Body of pancreas (tissue), 4 donors: ENCODE data around the gene CD300H. TPM values are rescaled to one million over a fixed set of nuclear protein-coding genes. Genes with fewer than 3 reads are reported as not detected.

Source experiments
- ATAC-seq: fragments of 150-250 bp; one replicate; pipeline ENCODE4 v1.9.1; 2016
- DNase-seq, 4 donors: peaks; one replicate each; pipeline ENCODE4 v3.0.0-alpha.2; 2019
- H3K27ac ChIP-seq, 4 donors: fragments of 200-600 bp; sonication (generic); 1 replicate in 3 of 4; 2 replicates in 1 of 4; pipeline versions ENCODE4 v1.5.1 to v1.6.1; 2016 to 2019; ENCODE audit warnings: mild to moderate bottlenecking in 1 of 4, mixed read lengths in 1 of 4, moderate library complexity in 1 of 4
- H3K27me3 ChIP-seq, 2 donors: fragments of 200-600 bp; sonication (generic); one replicate each; pipeline ENCODE4 v1.6.0; 2016; ENCODE audit warnings: mild to moderate bottlenecking in 1 of 2
- H3K36me3 ChIP-seq, 2 donors: fragments of 200-600 bp; sonication (generic); replicated peaks in 1 of 2; 2 replicates each; pipeline ENCODE4 v1.5.1; 2016; ENCODE audit warnings: low read depth in 2 of 2; ENCODE audit not compliant: insufficient read depth in 1 of 2
- H3K4me1 ChIP-seq: fragments of 200-600 bp; sonication (generic); one replicate; pipeline ENCODE4 v1.6.0; 2016
- H3K4me3 ChIP-seq, 2 donors: fragments of 200-600 bp; sonication (generic); 1 replicate in 1 of 2; 2 replicates in 1 of 2; pipeline ENCODE4 v1.5.1; 2016 to 2019
- H3K9me3 ChIP-seq, 3 donors: fragments of 200-600 bp; sonication (generic); 1 replicate in 2 of 3; 2 replicates in 1 of 3; pipeline ENCODE4 v1.5.1; 2016
- POLR2A ChIP-seq, 3 donors: fragments of 450-650 bp; IDR thresholded peaks; one replicate each; pipeline ENCODE4 v1.6.1; 2016; ENCODE audit warnings: antibody characterized with exemption in 3 of 3, mild to moderate bottlenecking in 2 of 3
- WGBS, 2 donors: methylation state at CpG; one replicate each; pipeline ENCODE4 v1.1.5; 2017; 5-methylcytosine and 5-hydroxymethylcytosine counted together
- intact Hi-C: fragments of 100-400 bp; cut with DNase I; formaldehyde crosslinking; loops from one replicate; pipeline ENCODE4 v1.15.1; 2023
- total RNA-seq, 2 donors: library from RNA; depleted of rRNA; stranded (reverse); fragments of >200 nt; gene quantifications; one replicate each; pipeline ENCODE4 v1.1.0, GENCODE V29; 2016
- TF ChIP-seq, protein P1 (sequence below), 7 experiments: fragments of 450-650 bp in 4 of 7; fragments of 200-600 bp in 3 of 7; sonication (generic) in 3 of 7; IDR thresholded peaks; one replicate each; pipeline ENCODE4 v1.5.1; 2016 to 2019; ENCODE audit warnings: antibody characterized with exemption in 7 of 7

CD300H gene
- total RNA-seq, 2 donors from 2014 or later: not detected

DNA sequence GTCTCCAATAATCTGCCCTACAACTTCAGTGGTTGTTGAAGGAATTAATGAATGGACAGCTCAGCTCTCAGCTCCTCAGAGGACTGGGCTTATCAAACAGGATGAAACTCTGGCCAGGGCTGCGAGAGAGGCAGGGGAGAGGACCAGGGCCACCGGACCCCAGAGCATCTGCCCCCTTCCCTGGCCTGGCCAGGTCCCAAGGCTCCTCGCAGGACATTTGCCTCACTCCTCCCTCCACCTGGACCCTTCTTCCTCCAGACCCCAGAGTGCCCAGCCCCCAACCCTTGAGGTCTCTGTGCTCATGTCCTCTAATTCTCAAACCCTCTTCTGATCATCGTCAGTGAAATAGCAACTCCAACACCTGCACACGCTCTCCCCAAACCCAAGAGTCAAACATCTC lies 25.1 kb downstream of the CD300H start:
- intact Hi-C loops: no loop called here
- ATAC-seq: no peak
- 52 to 69% methylated on average over 5 of the region's 5 CpGs for WGBS, 2 donors
- TF ChIP-seq, protein P1, sequence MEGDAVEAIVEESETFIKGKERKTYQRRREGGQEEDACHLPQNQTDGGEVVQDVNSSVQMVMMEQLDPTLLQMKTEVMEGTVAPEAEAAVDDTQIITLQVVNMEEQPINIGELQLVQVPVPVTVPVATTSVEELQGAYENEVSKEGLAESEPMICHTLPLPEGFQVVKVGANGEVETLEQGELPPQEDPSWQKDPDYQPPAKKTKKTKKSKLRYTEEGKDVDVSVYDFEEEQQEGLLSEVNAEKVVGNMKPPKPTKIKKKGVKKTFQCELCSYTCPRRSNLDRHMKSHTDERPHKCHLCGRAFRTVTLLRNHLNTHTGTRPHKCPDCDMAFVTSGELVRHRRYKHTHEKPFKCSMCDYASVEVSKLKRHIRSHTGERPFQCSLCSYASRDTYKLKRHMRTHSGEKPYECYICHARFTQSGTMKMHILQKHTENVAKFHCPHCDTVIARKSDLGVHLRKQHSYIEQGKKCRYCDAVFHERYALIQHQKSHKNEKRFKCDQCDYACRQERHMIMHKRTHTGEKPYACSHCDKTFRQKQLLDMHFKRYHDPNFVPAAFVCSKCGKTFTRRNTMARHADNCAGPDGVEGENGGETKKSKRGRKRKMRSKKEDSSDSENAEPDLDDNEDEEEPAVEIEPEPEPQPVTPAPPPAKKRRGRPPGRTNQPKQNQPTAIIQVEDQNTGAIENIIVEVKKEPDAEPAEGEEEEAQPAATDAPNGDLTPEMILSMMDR (IDR thresholded peaks at IDR 0.05): no peak
- TF ChIP-seq POLR2A (IDR thresholded peaks at IDR 0.05): no peak
- no peak for DNase-seq
- H3K27me3 ChIP-seq: no peaks in the 10 kb centered on the region
- no peaks in the 10 kb centered on the region for H3K36me3 ChIP-seq
- H3K27ac ChIP-seq: no peak overlapping the region
- H3K4me1 ChIP-seq: no peaks in the 10 kb centered on the region
- no peak overlapping the region for H3K4me3 ChIP-seq
- no peaks in the 10 kb centered on the region for H3K9me3 ChIP-seq

DNA sequence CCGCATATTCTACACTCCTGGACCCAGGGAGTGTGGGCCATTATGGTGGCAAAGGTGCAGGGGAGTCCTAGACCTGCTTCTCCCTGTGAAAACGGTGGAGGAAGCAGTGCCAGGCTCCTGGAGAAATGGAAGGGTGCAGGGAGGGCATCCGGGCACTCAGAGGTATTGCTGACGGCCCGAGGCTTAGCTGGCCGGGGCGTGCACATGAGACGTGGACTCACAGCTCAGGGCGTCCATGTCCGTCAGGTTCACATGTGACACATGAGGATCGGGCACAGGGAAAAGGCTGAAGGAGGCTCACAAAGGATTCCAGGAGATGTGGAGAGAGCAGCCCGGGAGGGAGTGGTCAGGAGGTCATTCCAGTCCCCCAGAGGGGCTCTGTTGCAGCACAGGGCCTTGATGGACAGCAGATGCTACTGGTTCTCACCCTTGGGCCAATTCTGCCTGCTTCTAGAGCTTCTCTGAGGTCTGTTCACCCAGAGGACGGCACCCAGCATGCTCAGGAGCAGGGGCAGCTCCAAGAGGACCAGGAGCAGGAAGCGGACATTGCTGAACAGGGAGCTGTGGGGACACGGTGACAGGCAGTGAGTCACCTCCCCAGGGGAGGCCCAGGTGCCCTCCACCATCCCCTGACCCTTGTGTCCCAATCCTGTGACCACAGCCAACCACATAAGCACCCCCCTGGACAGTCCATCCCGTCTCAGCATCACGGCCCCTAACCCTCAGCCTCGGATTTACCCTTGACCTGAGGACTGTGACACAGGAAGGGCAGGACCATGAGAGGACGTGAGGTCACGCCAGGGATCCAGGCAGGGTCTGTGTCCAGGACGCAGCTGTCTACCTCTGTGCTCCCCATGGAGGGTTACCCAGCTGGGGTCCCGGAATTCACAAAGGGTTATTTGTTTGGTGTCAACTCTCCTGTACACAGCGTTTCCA lies 25.9 kb downstream of the CD300H start:
- intact Hi-C loops: no loop called here
- no peak for DNase-seq
- Histone ChIP-seq H3K4me1 (no peaks in the 10 kb centered on the region), H3K36me3 (no peaks in the 10 kb centered on the region), H3K27me3 (no peaks in the 10 kb centered on the region), H3K9me3 (no peaks in the 10 kb centered on the region), H3K27ac (no peak overlapping the region), H3K4me3 (no peak overlapping the region)
- ATAC-seq: no peak
- WGBS, 2 donors: 52 to 57% methylated on average over 20 to 23 of the region's 23 CpGs
- TF ChIP-seq, protein P1 (IDR thresholded peaks at IDR 0.05): no peak
- no peak for TF ChIP-seq POLR2A (IDR thresholded peaks at IDR 0.05)

DNA sequence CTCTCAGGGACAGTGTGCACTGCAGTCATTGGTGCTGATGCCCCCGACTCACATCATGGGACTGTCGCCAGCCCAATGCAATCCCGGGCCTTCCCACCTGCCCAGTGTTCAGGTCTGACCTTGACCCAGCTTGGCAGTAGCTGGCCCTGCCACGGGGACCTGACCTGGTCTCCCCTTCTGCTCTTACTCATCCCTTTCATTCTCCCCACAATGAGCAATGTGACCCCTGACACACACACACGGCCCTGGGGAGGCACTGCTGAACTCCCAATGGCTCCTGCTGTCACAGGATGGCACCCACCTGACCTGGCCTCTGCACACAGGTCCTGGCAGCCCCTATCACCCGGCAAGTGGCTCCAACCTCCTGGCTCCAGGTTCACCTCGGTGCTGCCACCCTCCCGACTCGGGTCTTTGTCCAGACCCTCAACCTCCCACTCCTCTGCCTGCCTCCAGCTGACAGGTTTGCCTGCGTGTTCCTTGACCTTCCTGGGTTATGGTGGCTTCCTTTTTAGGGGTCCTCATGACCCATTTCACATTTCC lies 28.0 kb downstream of the CD300H start:
- H3K9me3 ChIP-seq: no peaks in the 10 kb centered on the region
- intact Hi-C loops: no loop called here
- TF ChIP-seq, protein P1 (IDR thresholded peaks at IDR 0.05): no peak
- TF ChIP-seq POLR2A (IDR thresholded peaks at IDR 0.05): no peak
- WGBS, 2 donors: 34 to 48% methylated on average over 9 of the region's 10 CpGs
- H3K36me3 ChIP-seq: no peaks in the 10 kb centered on the region
- H3K4me1 ChIP-seq: no peaks in the 10 kb centered on the region
- no peak overlapping the region for H3K4me3 ChIP-seq
- H3K27me3 ChIP-seq: no peaks in the 10 kb centered on the region
- DNase-seq: no peak
- no peak overlapping the region for H3K27ac ChIP-seq
- no peak for ATAC-seq

DNA sequence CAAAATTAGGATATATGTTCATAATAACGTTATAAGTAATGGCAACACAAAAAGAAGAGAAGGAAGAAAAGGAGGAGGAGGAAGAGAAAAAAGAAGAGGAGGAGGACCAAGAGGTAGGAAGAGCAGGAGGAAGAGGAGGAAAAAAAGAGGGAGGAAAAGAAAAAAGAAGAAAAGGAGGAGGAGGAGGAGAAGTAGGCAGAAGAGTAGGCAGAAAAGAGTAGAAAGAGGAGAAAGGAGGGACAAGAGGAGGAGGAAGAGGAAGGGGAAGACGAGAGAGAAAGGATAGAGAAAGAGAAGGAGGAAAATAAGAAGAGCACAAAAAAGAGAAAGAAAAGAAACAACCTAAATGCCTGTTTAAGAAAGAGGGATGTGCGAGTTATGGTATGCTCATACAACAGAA lies 30.4 kb downstream of the CD300H start:
- intact Hi-C loops: no loop called here
- no peaks in the 10 kb centered on the region for H3K4me1 ChIP-seq
- ATAC-seq: no peak

More for the DNA sequence above, 30.4 kb downstream of the CD300H start:
- Histone ChIP-seq H3K4me3 (no peak overlapping the region), H3K27me3 (no peaks in the 10 kb centered on the region), H3K9me3 (no peaks in the 10 kb centered on the region), H3K36me3 (no peaks in the 10 kb centered on the region), H3K27ac (no peak overlapping the region)
- TF ChIP-seq, protein P1 (IDR thresholded peaks at IDR 0.05): no peak
- 44 to 64% methylated on average over 3 of the region's 3 CpGs for WGBS, 2 donors
- DNase-seq: no peak
